Measurements from ENCODE around the gene EHBP1. TPM values are rescaled to one million over a fixed set of nuclear protein-coding genes. Genes with fewer than 3 reads are reported as not detected.

Gene EHBP1
- total and polyA plus RNA-seq, 2 experiments from 2014 or later, result 27.2 to 47.9 TPM

DNA sequence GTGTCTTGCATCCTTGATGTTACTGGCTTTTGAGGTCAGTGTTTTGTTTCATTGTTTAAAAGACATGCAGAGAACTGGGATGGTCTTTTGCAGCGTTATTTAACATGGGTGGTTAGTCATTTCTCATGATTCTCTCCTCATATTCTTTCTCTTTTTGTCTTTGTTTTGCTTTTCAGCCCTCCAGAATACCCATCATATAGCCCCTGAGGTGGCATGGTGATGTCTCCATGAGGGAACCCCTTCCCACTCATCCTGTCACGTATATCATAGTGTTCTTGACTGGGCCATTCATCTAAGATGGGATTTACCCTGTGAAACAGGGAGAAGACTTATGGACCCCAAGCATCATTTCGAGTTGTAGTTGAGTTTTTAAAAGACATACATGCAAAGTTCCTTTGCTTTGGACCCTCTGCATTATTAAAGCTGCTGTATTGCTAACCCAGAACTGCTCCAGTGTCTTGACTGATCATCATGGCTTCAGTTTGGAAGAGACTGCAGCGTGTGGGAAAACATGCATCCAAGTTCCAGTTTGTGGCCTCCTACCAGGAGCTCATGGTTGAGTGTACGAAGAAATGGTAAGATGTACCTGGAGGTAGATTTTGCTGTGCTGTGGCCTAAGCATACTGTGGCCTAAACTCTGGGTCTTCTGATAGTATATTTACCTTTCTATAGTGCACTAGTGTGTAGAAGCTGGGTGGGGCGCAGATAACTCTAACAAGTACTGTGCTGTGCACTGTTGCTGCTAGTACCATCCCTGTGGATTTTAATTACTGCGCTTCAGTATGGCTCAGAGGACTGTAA lies 1.4 kb downstream of the EHBP1 start (continued):
- TF ChIP-seq, protein P1, sequence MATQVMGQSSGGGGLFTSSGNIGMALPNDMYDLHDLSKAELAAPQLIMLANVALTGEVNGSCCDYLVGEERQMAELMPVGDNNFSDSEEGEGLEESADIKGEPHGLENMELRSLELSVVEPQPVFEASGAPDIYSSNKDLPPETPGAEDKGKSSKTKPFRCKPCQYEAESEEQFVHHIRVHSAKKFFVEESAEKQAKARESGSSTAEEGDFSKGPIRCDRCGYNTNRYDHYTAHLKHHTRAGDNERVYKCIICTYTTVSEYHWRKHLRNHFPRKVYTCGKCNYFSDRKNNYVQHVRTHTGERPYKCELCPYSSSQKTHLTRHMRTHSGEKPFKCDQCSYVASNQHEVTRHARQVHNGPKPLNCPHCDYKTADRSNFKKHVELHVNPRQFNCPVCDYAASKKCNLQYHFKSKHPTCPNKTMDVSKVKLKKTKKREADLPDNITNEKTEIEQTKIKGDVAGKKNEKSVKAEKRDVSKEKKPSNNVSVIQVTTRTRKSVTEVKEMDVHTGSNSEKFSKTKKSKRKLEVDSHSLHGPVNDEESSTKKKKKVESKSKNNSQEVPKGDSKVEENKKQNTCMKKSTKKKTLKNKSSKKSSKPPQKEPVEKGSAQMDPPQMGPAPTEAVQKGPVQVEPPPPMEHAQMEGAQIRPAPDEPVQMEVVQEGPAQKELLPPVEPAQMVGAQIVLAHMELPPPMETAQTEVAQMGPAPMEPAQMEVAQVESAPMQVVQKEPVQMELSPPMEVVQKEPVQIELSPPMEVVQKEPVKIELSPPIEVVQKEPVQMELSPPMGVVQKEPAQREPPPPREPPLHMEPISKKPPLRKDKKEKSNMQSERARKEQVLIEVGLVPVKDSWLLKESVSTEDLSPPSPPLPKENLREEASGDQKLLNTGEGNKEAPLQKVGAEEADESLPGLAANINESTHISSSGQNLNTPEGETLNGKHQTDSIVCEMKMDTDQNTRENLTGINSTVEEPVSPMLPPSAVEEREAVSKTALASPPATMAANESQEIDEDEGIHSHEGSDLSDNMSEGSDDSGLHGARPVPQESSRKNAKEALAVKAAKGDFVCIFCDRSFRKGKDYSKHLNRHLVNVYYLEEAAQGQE (IDR thresholded peaks at IDR 0.05; ENCODE audit: unreplicated experiment), result no peak
- TF ChIP-seq CREB1 (CRISPR knock-in tag; IDR thresholded peaks at IDR 0.05; ENCODE audit: low read depth), result no peak
- no peak for TF ChIP-seq EZH2 (IDR thresholded peaks at IDR 0.05; ENCODE audit: low read depth, unreplicated experiment)
- TF ChIP-seq JUNB (IDR thresholded peaks at IDR 0.05; ENCODE audit: unreplicated experiment), result no peak

GRCh38 chr2:62708751-62709150 lies 3.2 kb downstream of the EHBP1 start:
- H3K36me3 Mint-ChIP-seq (ENCODE audit: low read depth), result peaks cover 9% of the 10 kb centered on the region
- ATAC-seq (no peak), DNase-seq (ENCODE audit: low spot score) (no peak)
- H3K27me3 ChIP-seq (ENCODE audit: insufficient read depth), result no peaks in the 10 kb centered on the region
- peak overlapping the region; percentile 89 for H3K4me2 ChIP-seq
- peaks cover 3% of the 10 kb centered on the region for H3K27me3 Mint-ChIP-seq (ENCODE audit: insufficient read depth, low read depth, poor library complexity)
- H3K79me2 ChIP-seq (replicated peaks; ENCODE audit: insufficient read depth), result peaks cover 73% of the 10 kb centered on the region
- no peak overlapping the region for H2AFZ ChIP-seq
- no peaks in the 10 kb centered on the region for H3K9me2 ChIP-seq (ENCODE audit: insufficient read depth)
- peak overlapping the region; percentile 1; the same call in 1 of the 3 replicates for H3K4me3 Mint-ChIP-seq
- no peak overlapping the region for H3K27ac ChIP-seq (ENCODE audit: low read depth)
- H3K4me1 ChIP-seq (ENCODE audit: insufficient read depth), result peaks cover 24% of the 10 kb centered on the region
- 0 out of 2 replicates have a peak overlapping the region, but pooled peaks have one; percentile 91 for H3K4me3 ChIP-seq
- 0 out of 2 replicates have a peak, but pooled peaks cover 3% of the 10 kb centered on the region for H3F3A ChIP-seq (replicated peaks; ENCODE audit: low read depth)
- H3K27ac Mint-ChIP-seq, result no peak overlapping the region
- peaks cover 30% of the 10 kb centered on the region for H3K4me1 Mint-ChIP-seq
- H4K20me1 ChIP-seq (replicated peaks; ENCODE audit: insufficient read depth), result peaks cover 14% of the 10 kb centered on the region
- H3K9me3 Mint-ChIP-seq, result no peaks in the 10 kb centered on the region
- H3K36me3 ChIP-seq (ENCODE audit: insufficient read depth), result no peaks in the 10 kb centered on the region; the same call in 1 of the 2 replicates
- TF ChIP-seq POLR2AphosphoS5 (IDR thresholded peaks at IDR 0.05; ENCODE audit: low read depth) (no peak), NANOG (IDR thresholded peaks at IDR 0.05; ENCODE audit: borderline replicate concordance) (no peak), CREB1 (CRISPR knock-in tag; IDR thresholded peaks at IDR 0.05; ENCODE audit: low read depth) (no peak), CTCF (conservative IDR thresholded peaks at IDR 0.05; ENCODE audit: low read depth in 2 of 2) (no peak), ZNF462 (CRISPR knock-in tag; IDR thresholded peaks at IDR 0.05) (no peak), ZNF114 (CRISPR knock-in tag; IDR thresholded peaks at IDR 0.05) (no peak), ZNF331 (CRISPR knock-in tag; IDR thresholded peaks at IDR 0.05; ENCODE audit: low read depth) (no peak), ETS1 (IDR thresholded peaks at IDR 0.05) (no peak), EZH2phosphoT487 (IDR thresholded peaks at IDR 0.05; ENCODE audit: unreplicated experiment) (no peak)

All from GM23338 (cell line).